ENCODE data around the gene KSR1.

DNA sequence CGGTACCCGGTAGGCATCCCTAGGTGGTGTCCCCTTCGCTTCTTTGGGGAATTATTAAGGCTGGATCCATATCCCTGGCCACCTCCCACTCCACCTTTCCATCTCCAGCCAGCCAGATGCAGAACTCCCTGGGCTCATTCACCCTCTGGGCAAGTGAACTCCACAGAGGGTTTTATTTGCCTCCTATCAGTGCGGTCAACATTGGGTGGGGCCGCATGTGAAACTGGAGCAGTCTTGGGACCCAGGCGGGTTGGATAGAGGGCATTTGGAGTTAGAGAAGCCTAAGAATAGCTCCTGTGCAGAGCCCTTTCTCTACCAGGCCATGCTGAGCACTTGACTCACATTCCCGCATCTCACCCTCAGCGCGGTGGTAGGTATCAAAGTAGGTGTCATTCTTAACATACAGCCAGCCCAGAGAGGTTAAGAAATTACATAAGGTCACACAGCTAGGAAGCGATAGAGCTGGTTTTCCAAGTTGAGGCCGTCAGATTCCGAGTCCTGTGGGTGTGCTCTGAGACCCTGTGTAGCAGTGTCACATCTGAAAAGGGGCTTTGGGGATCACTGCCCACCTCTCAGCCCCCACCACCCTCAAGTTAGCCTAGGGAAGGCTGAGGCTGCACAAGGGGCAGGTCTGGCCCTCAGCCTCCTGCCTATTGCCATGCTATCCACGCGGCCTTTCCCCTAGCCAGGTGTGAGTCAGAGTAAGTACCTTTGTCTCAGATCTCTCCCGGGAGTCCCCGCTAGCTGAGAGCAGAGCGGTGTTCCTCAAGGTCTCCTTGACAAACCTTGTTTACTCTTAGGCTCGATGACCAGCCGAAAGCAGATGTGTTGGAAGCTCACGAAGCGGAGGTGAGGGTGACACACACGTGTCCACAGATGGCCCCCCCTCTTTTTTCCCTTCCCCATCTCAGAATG is 147.9 kb downstream of the KSR1 start:
- TF ChIP-seq, protein P1, sequence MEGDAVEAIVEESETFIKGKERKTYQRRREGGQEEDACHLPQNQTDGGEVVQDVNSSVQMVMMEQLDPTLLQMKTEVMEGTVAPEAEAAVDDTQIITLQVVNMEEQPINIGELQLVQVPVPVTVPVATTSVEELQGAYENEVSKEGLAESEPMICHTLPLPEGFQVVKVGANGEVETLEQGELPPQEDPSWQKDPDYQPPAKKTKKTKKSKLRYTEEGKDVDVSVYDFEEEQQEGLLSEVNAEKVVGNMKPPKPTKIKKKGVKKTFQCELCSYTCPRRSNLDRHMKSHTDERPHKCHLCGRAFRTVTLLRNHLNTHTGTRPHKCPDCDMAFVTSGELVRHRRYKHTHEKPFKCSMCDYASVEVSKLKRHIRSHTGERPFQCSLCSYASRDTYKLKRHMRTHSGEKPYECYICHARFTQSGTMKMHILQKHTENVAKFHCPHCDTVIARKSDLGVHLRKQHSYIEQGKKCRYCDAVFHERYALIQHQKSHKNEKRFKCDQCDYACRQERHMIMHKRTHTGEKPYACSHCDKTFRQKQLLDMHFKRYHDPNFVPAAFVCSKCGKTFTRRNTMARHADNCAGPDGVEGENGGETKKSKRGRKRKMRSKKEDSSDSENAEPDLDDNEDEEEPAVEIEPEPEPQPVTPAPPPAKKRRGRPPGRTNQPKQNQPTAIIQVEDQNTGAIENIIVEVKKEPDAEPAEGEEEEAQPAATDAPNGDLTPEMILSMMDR (conservative IDR thresholded peaks at IDR 0.05), result no peak
- TF ChIP-seq EZH2 (IDR thresholded peaks at IDR 0.05; ENCODE audit: low read depth), result no peak
